Activated T-helper 1 cell treated with anti-CD3 and anti-CD28 coated beads, Interleukin-12 subunit alpha, Interleukin-12 subunit beta, Interleukin-2, Interleukin-4 antibody, amounts not matched to agents 30 ng/mL and 10 ng/mL and 1 ng/mL, durations not matched to agents 14 hours and 24 hours and 36 hours (primary cell): ENCODE data around the gene PHKB. TPM values are rescaled to one million over a fixed set of nuclear protein-coding genes. Genes with fewer than 3 reads are reported as not detected.

Experiments
- DNase-seq: peaks from one replicate; pipeline ENCODE4 v3.0.0; 2021; ENCODE audit warnings: low spot score
- H3K27ac Mint-ChIP-seq: one replicate; pipeline ENCODE4 v1.8.0; 2021; ENCODE audit warnings: mild to moderate bottlenecking, mixed read lengths
- H3K27me3 Mint-ChIP-seq: one replicate; pipeline ENCODE4 v1.8.0; 2022; ENCODE audit warnings: mild to moderate bottlenecking, moderate library complexity, mixed read lengths; ENCODE audit not compliant: insufficient read depth
- H3K36me3 Mint-ChIP-seq: one replicate; pipeline ENCODE4 v1.8.0; 2021; ENCODE audit warnings: low read depth, mixed read lengths
- H3K4me1 Mint-ChIP-seq: one replicate; pipeline ENCODE4 v1.8.0; 2021; ENCODE audit warnings: low read depth, mixed read lengths
- H3K4me3 Mint-ChIP-seq: one replicate; pipeline ENCODE4 v1.8.0; 2021; ENCODE audit warnings: mild to moderate bottlenecking, moderate library complexity, mixed read lengths
- H3K9me3 Mint-ChIP-seq: one replicate; pipeline ENCODE4 v1.8.0; 2021; ENCODE audit warnings: mixed read lengths
- intact Hi-C: fragments of 100-400 bp; cut with micrococcal nuclease; formaldehyde crosslinking; loops from one replicate; pipeline ENCODE4 v1.15.1; 2024
- total RNA-seq: library from RNA; stranded (reverse); gene quantifications from 2 replicates; pipeline ENCODE4 v1.2.3, GENCODE V29; 2022

The PHKB gene
- total RNA-seq, 1 donor from 2014 or later = 26.6 TPM

GRCh38 chr16:47600376-47600775, 139.2 kb downstream of the PHKB start:
- intact Hi-C loops = no loop called here
- no peak overlapping the region for H3K4me3 Mint-ChIP-seq
- H3K27me3 Mint-ChIP-seq = no peaks in the 10 kb centered on the region
- no peaks in the 10 kb centered on the region for H3K9me3 Mint-ChIP-seq
- peaks cover 8% of the 10 kb centered on the region for H3K36me3 Mint-ChIP-seq
- DNase-seq = no peak
- H3K27ac Mint-ChIP-seq = no peak overlapping the region
- H3K4me1 Mint-ChIP-seq = no peaks in the 10 kb centered on the region

- H3K4me3 Mint-ChIP-seq = no peak overlapping the region
- no peaks in the 10 kb centered on the region for H3K4me1 Mint-ChIP-seq
- H3K36me3 Mint-ChIP-seq = peaks cover 5% of the 10 kb centered on the region
- H3K9me3 Mint-ChIP-seq = no peaks in the 10 kb centered on the region
- DNase-seq = no peak
- intact Hi-C loops = no loop called here
- no peaks in the 10 kb centered on the region for H3K27me3 Mint-ChIP-seq
- no peak overlapping the region for H3K27ac Mint-ChIP-seq
Observed at GRCh38 chr16:47604306-47604705, 143.2 kb downstream of the PHKB start.

GRCh38 chr16:47611042-47611441, 149.9 kb downstream of the PHKB start:
- DNase-seq = no peak
- no peak overlapping the region for H3K27ac Mint-ChIP-seq
- H3K4me3 Mint-ChIP-seq = no peak overlapping the region
- no peaks in the 10 kb centered on the region for H3K27me3 Mint-ChIP-seq
- H3K9me3 Mint-ChIP-seq = no peaks in the 10 kb centered on the region
- peaks cover 18% of the 10 kb centered on the region for H3K36me3 Mint-ChIP-seq
- intact Hi-C loops = no loop called here
- no peaks in the 10 kb centered on the region for H3K4me1 Mint-ChIP-seq

GRCh38 chr16:47611848-47612493, 150.8 kb downstream of the PHKB start:
- no peak for DNase-seq
- Mint-ChIP-seq H3K4me3 (no peak overlapping the region), H3K9me3 (no peaks in the 10 kb centered on the region), H3K36me3 (peaks cover 18% of the 10 kb centered on the region), H3K27ac (no peak overlapping the region), H3K4me1 (no peaks in the 10 kb centered on the region), H3K27me3 (no peaks in the 10 kb centered on the region)
- intact Hi-C loops = no loop called here

GRCh38 chr16:47612711-47613110, 151.6 kb downstream of the PHKB start:
- no peak for DNase-seq
- H3K4me3 Mint-ChIP-seq = no peak overlapping the region
- no peaks in the 10 kb centered on the region for H3K27me3 Mint-ChIP-seq
- no peaks in the 10 kb centered on the region for H3K9me3 Mint-ChIP-seq
- intact Hi-C loops = no loop called here
- peaks cover 16% of the 10 kb centered on the region for H3K36me3 Mint-ChIP-seq
- H3K4me1 Mint-ChIP-seq = no peaks in the 10 kb centered on the region
- no peak overlapping the region for H3K27ac Mint-ChIP-seq

GRCh38 chr16:47613251-47613650, 152.1 kb downstream of the PHKB start:
- no peaks in the 10 kb centered on the region for H3K27me3 Mint-ChIP-seq
- DNase-seq = no peak
- H3K4me3 Mint-ChIP-seq = no peak overlapping the region
- H3K9me3 Mint-ChIP-seq = no peaks in the 10 kb centered on the region
- peaks cover 16% of the 10 kb centered on the region for H3K36me3 Mint-ChIP-seq
- H3K27ac Mint-ChIP-seq = no peak overlapping the region
- no peaks in the 10 kb centered on the region for H3K4me1 Mint-ChIP-seq
- intact Hi-C loops = no loop called here

- Mint-ChIP-seq H3K4me1 (no peaks in the 10 kb centered on the region), H3K9me3 (no peaks in the 10 kb centered on the region), H3K27ac (no peak overlapping the region), H3K27me3 (no peaks in the 10 kb centered on the region), H3K4me3 (no peak overlapping the region), H3K36me3 (no peaks in the 10 kb centered on the region)
- no peak for DNase-seq
- intact Hi-C loops = no loop called here
Observed at GRCh38 chr16:47617732-47618131, 156.6 kb downstream of the PHKB start.

GRCh38 chr16:47622451-47623176, 161.5 kb downstream of the PHKB start:
- no peaks in the 10 kb centered on the region for H3K27me3 Mint-ChIP-seq
- DNase-seq = no peak
- H3K9me3 Mint-ChIP-seq = no peaks in the 10 kb centered on the region
- peaks cover 6% of the 10 kb centered on the region for H3K36me3 Mint-ChIP-seq
- no peaks in the 10 kb centered on the region for H3K4me1 Mint-ChIP-seq
- H3K27ac Mint-ChIP-seq = no peak overlapping the region
- H3K4me3 Mint-ChIP-seq = no peak overlapping the region
- intact Hi-C loops = no loop called here

- no peak overlapping the region for H3K27ac Mint-ChIP-seq
Observed at GRCh38 chr16:47624563-47624962, 163.4 kb downstream of the PHKB start.

GRCh38 chr16:47625115-47625567, 164.0 kb downstream of the PHKB start:
- no peaks in the 10 kb centered on the region for H3K27me3 Mint-ChIP-seq
- H3K27ac Mint-ChIP-seq = no peak overlapping the region
- no peaks in the 10 kb centered on the region for H3K4me1 Mint-ChIP-seq
- no peak for DNase-seq
- H3K4me3 Mint-ChIP-seq = no peak overlapping the region
- no peaks in the 10 kb centered on the region for H3K9me3 Mint-ChIP-seq
- intact Hi-C loops = no loop called here
- H3K36me3 Mint-ChIP-seq = peaks cover 6% of the 10 kb centered on the region

More at GRCh38 chr16:47624563-47624962, 163.4 kb downstream of the PHKB start:
- Mint-ChIP-seq H3K27me3 (no peaks in the 10 kb centered on the region), H3K9me3 (no peaks in the 10 kb centered on the region), H3K4me3 (no peak overlapping the region), H3K36me3 (peaks cover 6% of the 10 kb centered on the region), H3K4me1 (no peaks in the 10 kb centered on the region)
- no peak for DNase-seq
- intact Hi-C loops = no loop called here

GRCh38 chr16:47626246-47626645, 165.1 kb downstream of the PHKB start:
- Mint-ChIP-seq H3K27me3 (no peaks in the 10 kb centered on the region), H3K4me3 (no peak overlapping the region)

GRCh38 chr16:47627085-47627639, 166.0 kb downstream of the PHKB start:
- H3K4me1 Mint-ChIP-seq = no peaks in the 10 kb centered on the region
- intact Hi-C loops = no loop called here
- no peaks in the 10 kb centered on the region for H3K9me3 Mint-ChIP-seq
- no peak overlapping the region for H3K4me3 Mint-ChIP-seq
- DNase-seq = no peak
- H3K36me3 Mint-ChIP-seq = peaks cover 10% of the 10 kb centered on the region
- H3K27me3 Mint-ChIP-seq = no peaks in the 10 kb centered on the region
- H3K27ac Mint-ChIP-seq = no peak overlapping the region

More at GRCh38 chr16:47626246-47626645, 165.1 kb downstream of the PHKB start:
- DNase-seq = no peak
- intact Hi-C loops = no loop called here
- Mint-ChIP-seq H3K36me3 (peaks cover 10% of the 10 kb centered on the region), H3K27ac (no peak overlapping the region), H3K9me3 (no peaks in the 10 kb centered on the region), H3K4me1 (no peaks in the 10 kb centered on the region)

GRCh38 chr16:47627721-47628120, 166.6 kb downstream of the PHKB start:
- peaks cover 10% of the 10 kb centered on the region for H3K36me3 Mint-ChIP-seq
- H3K4me3 Mint-ChIP-seq = no peak overlapping the region
- intact Hi-C loops = no loop called here
- no peak for DNase-seq
- no peaks in the 10 kb centered on the region for H3K4me1 Mint-ChIP-seq
- H3K27me3 Mint-ChIP-seq = no peaks in the 10 kb centered on the region
- H3K27ac Mint-ChIP-seq = no peak overlapping the region
- no peaks in the 10 kb centered on the region for H3K9me3 Mint-ChIP-seq
